ENCODE results near the gene MYADM. TPM values are rescaled to one million over a fixed set of nuclear protein-coding genes. Genes with fewer than 3 reads are reported as not detected.
A peak's percentile ranks its signal among the peaks of the same experiment; 100 is the strongest.

The MYADM gene
- polyA plus RNA-seq, 3 donors, result 162 to 310 (median 254) TPM

DNA sequence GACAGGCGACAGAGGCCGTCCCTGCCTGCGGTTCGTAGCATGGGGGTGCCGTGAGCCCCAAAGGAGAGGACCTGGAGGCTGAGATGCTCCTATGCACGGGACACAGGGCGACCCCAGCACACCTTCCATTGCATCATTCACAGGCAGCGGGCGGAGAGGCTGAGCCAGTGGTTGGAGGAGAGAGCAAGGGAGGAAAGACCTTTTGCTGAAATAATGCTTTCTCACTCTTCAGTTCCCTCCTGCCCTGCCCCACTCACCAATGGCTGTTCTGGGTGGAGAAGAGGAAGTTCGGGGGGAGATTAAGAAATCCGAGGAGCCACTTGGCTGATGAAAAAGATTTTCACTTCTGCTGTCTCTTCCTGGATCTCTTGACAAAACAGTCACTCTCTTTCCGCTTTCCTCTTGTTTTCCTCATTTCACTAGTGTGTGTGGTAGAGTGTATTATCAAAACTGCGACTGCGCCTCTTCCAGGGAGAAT, 43.5 kb upstream of the MYADM start, which contains the start of gene NLRP12:
TSS of gene NLRP12 (minus strand) at position 181 of the 478 bp plus-strand sequence. CDS start at position 41, 140 bp downstream.
- whole genome bisulfite sequencing (ENCODE audit: insufficient coverage), result 0% methylated on average over 1 of the region's 14 CpGs
- peak within 1 kb of the TSS; percentile 96 to 99 (median 98) for H3K27ac Mint-ChIP-seq
- peaks cover 67 to 72% of the 10 kb centered on the region in 2 donors for H3K4me1 ChIP-seq (ENCODE audit: control insufficient read depth in 1 of 2, insufficient read depth in 2 of 2, low read length in 2 of 2)
- H3K4me3 ChIP-seq (replicated peaks in 1 of 3; ENCODE audit: low read depth in 2 of 3, low read length in 3 of 3), result peak within 1 kb of the TSS; percentile 50 to 88 (median 71)
- peak; percentile 92 to 99 (median 97) for DNase-seq
- peak within 1 kb of the TSS; percentile 73 for H2AFZ ChIP-seq (ENCODE audit: insufficient read depth, low read depth, low read length, poor library complexity, severe bottlenecking)
- H3K79me2 ChIP-seq (ENCODE audit: insufficient read depth, low read length), result peaks cover 49% of the 10 kb centered on the region
- peaks cover 0 to 9% of the 10 kb centered on the region in 2 donors for H3K36me3 ChIP-seq (replicated peaks in 1 of 2; ENCODE audit: control insufficient read depth in 1 of 2, insufficient read depth in 2 of 2, low read length in 2 of 2)
- H3K27me3 ChIP-seq (ENCODE audit: control insufficient read depth in 2 of 2, insufficient read depth in 2 of 2, low read length in 2 of 2), result no peaks in the 10 kb centered on the region
- H3K36me3 Mint-ChIP-seq, result peaks cover 5 to 12% of the 10 kb centered on the region in 2 donors
- H3K9me3 ChIP-seq (replicated peaks in 1 of 2; ENCODE audit: control insufficient read depth in 1 of 2, insufficient read depth in 1 of 2, low read length in 2 of 2), result no peaks in the 10 kb centered on the region
- intact Hi-C loops (cut with micrococcal nuclease), result loop anchor here (2.0 to 10.0 kb wide), 5 partner anchors 19 to 201 kb away; no protein-coding TSS in a partner anchor
- TF ChIP-seq, protein P1, sequence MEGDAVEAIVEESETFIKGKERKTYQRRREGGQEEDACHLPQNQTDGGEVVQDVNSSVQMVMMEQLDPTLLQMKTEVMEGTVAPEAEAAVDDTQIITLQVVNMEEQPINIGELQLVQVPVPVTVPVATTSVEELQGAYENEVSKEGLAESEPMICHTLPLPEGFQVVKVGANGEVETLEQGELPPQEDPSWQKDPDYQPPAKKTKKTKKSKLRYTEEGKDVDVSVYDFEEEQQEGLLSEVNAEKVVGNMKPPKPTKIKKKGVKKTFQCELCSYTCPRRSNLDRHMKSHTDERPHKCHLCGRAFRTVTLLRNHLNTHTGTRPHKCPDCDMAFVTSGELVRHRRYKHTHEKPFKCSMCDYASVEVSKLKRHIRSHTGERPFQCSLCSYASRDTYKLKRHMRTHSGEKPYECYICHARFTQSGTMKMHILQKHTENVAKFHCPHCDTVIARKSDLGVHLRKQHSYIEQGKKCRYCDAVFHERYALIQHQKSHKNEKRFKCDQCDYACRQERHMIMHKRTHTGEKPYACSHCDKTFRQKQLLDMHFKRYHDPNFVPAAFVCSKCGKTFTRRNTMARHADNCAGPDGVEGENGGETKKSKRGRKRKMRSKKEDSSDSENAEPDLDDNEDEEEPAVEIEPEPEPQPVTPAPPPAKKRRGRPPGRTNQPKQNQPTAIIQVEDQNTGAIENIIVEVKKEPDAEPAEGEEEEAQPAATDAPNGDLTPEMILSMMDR (IDR thresholded peaks at IDR 0.05), result no peak
- H3K27ac ChIP-seq (ENCODE audit: low read depth in 1 of 2, low read length in 2 of 2), result peak within 1 kb of the TSS; percentile 93 to 95
- H3K27me3 Mint-ChIP-seq (ENCODE audit: low read depth in 3 of 3), result peaks cover 0 to 3% (median 0%) of the 10 kb centered on the region in 3 donors
- H3K4me3 Mint-ChIP-seq, result peak within 1 kb of the TSS; percentile 93 to 98
- peak within 1 kb of the TSS; percentile 80 for H3K9ac ChIP-seq (ENCODE audit: insufficient read depth, low read length, poor library complexity, severe bottlenecking)
- peak within 1 kb of the TSS; percentile 82 for H3K4me2 ChIP-seq (replicated peaks; ENCODE audit: extremely low read depth, low read length, poor library complexity, severe bottlenecking)
- H3K9me3 Mint-ChIP-seq, result peaks cover 0 to 2% (median 0%) of the 10 kb centered on the region in 7 donors
- peaks cover 61% of the 10 kb centered on the region for H3K4me1 Mint-ChIP-seq
- peaks cover 29% of the 10 kb centered on the region for H4K20me1 ChIP-seq (ENCODE audit: insufficient read depth, low read length)

DNA sequence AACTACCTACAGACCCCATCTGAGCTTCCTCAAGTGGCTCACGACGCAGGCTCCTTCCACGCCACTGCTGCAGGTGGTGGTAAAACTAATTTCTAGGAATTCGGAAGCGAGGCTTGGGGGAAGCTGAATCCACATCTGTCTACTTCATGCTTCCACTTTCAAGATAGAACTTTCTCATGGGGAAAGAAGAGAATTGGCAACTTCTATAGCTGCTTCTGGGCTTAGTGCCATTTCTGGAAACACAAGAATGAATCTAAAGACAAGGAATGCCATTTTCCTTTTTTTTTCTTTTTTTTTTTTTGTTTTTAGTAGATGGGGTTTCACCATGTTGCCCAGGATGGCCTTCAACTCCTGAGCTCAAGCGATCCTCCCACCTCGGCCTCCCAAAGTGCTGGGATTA, 40.8 kb upstream of the MYADM start:
- Mint-ChIP-seq H3K4me1 (peaks cover 69% of the 10 kb centered on the region), H3K27me3 (ENCODE audit: low read depth in 3 of 3) (peaks cover 1 to 3% (median 2%) of the 10 kb centered on the region in 3 donors), H3K4me3 (no peak overlapping the region), H3K36me3 (peaks cover 0 to 3% of the 10 kb centered on the region in 2 donors), H3K9me3 (peaks cover 0 to 2% (median 0%) of the 10 kb centered on the region in 7 donors), H3K27ac (peak overlapping the region in 5 of 7 donors; percentile 33 to 84 (median 40))
- peaks cover 66 to 69% of the 10 kb centered on the region in 2 donors for H3K4me1 ChIP-seq (ENCODE audit: control insufficient read depth in 1 of 2, insufficient read depth in 2 of 2, low read length in 2 of 2)
- no peaks in the 10 kb centered on the region for H3K27me3 ChIP-seq (ENCODE audit: control insufficient read depth in 2 of 2, insufficient read depth in 2 of 2, low read length in 2 of 2)
- no peaks in the 10 kb centered on the region for H3K9me3 ChIP-seq (replicated peaks in 1 of 2; ENCODE audit: control insufficient read depth in 1 of 2, insufficient read depth in 1 of 2, low read length in 2 of 2)
- peak in 1 of 3 donors; percentile 12 for DNase-seq
- intact Hi-C loops (cut with micrococcal nuclease), result loop anchor here in 1 of 2 donors (10.0 kb wide), 2 partner anchors 48 to 198 kb away; no protein-coding TSS in a partner anchor
- H3K4me2 ChIP-seq (replicated peaks; ENCODE audit: extremely low read depth, low read length, poor library complexity, severe bottlenecking), result no peak overlapping the region
- no peak overlapping the region for H3K27ac ChIP-seq (ENCODE audit: low read depth in 1 of 2, low read length in 2 of 2)
- peaks cover 25% of the 10 kb centered on the region for H3K79me2 ChIP-seq (ENCODE audit: insufficient read depth, low read length)
- no CpG with 5 or more reads among the region's 7 CpGs for WGBS (ENCODE audit: insufficient coverage)
- no peak overlapping the region for H3K9ac ChIP-seq (ENCODE audit: insufficient read depth, low read length, poor library complexity, severe bottlenecking)
- H3K4me3 ChIP-seq (replicated peaks in 1 of 3; ENCODE audit: low read depth in 2 of 3, low read length in 3 of 3), result no peak overlapping the region
- H3K36me3 ChIP-seq (replicated peaks in 1 of 2; ENCODE audit: control insufficient read depth in 1 of 2, insufficient read depth in 2 of 2, low read length in 2 of 2), result no peaks in the 10 kb centered on the region
- TF ChIP-seq, protein P1 (IDR thresholded peaks at IDR 0.05), result no peak
- H2AFZ ChIP-seq (ENCODE audit: insufficient read depth, low read depth, low read length, poor library complexity, severe bottlenecking), result peak overlapping the region; percentile 37
- H4K20me1 ChIP-seq (ENCODE audit: insufficient read depth, low read length), result peaks cover 6% of the 10 kb centered on the region
